ENCODE results near the gene CER1. TPM values are rescaled to one million over a fixed set of nuclear protein-coding genes. Genes with fewer than 3 reads are reported as not detected.

CER1 gene
- total RNA-seq, 4 donors from 2014 or later = not detected

GRCh38 chr9:14752271-14752670 is 29.7 kb upstream of the CER1 start:
- Histone ChIP-seq H3K9me3 (no peaks in the 10 kb centered on the region), H3K4me3 (no peak overlapping the region), H3K4me1 (no peaks in the 10 kb centered on the region), H3K27ac (no peak overlapping the region), H3K27me3 (no peaks in the 10 kb centered on the region), H3K36me3 (peaks cover 0 to 4% of the 10 kb centered on the region in 2 donors)
- ATAC-seq = no peak
- TF ChIP-seq POLR2AphosphoS5 (IDR thresholded peaks at IDR 0.05) = no peak
- TF ChIP-seq CTCF (IDR thresholded peaks at IDR 0.05) = no peak
- WGBS, 2 donors (ENCODE audit: low coverage in 1 of 2) = 64 to 71% methylated on average over 1 of the region's 1 CpG

- Histone ChIP-seq H3K36me3 (peaks cover 0 to 17% of the 10 kb centered on the region in 2 donors), H3K27me3 (no peaks in the 10 kb centered on the region), H3K9me3 (no peaks in the 10 kb centered on the region), H3K4me1 (no peaks in the 10 kb centered on the region), H3K4me3 (no peak overlapping the region), H3K27ac (no peak overlapping the region)
- ATAC-seq = no peak
- no peak for TF ChIP-seq POLR2AphosphoS5 (IDR thresholded peaks at IDR 0.05)
Observed at GRCh38 chr9:14750821-14751220, 28.3 kb upstream of the CER1 start.

- Histone ChIP-seq H3K9me3 (no peaks in the 10 kb centered on the region), H3K36me3 (peaks cover 0 to 17% of the 10 kb centered on the region in 2 donors), H3K27ac (no peak overlapping the region), H3K4me3 (no peak overlapping the region), H3K4me1 (no peaks in the 10 kb centered on the region), H3K27me3 (no peaks in the 10 kb centered on the region)
- WGBS, 2 donors (ENCODE audit: low coverage in 1 of 2) = 33 to 36% methylated on average over 7 to 9 of the region's 9 CpGs
- TF ChIP-seq POLR2A (IDR thresholded peaks at IDR 0.05) = no peak
- TF ChIP-seq POLR2AphosphoS5 (IDR thresholded peaks at IDR 0.05) = no peak
- no peak for TF ChIP-seq EP300 (IDR thresholded peaks at IDR 0.05)
- ATAC-seq = no peak
Observed at GRCh38 chr9:14749741-14750211, 27.2 kb upstream of the CER1 start.

- no peak for TF ChIP-seq POLR2A (IDR thresholded peaks at IDR 0.05)
- TF ChIP-seq EP300 (IDR thresholded peaks at IDR 0.05) = no peak
- TF ChIP-seq POLR2AphosphoS5 (IDR thresholded peaks at IDR 0.05) = no peak
- no peak for TF ChIP-seq CTCF (IDR thresholded peaks at IDR 0.05)
- 74 to 75% methylated on average over 2 to 3 of the region's 3 CpGs for WGBS, 2 donors (ENCODE audit: low coverage in 1 of 2)
- no peaks in the 10 kb centered on the region for H3K4me1 ChIP-seq
- ATAC-seq = no peak
- no peak overlapping the region for H3K4me3 ChIP-seq
- H3K36me3 ChIP-seq = peaks cover 0 to 17% of the 10 kb centered on the region in 2 donors
- H3K27ac ChIP-seq = no peak overlapping the region
- H3K9me3 ChIP-seq = no peaks in the 10 kb centered on the region
- H3K27me3 ChIP-seq = no peaks in the 10 kb centered on the region
Observed at GRCh38 chr9:14748373-14748772, 25.8 kb upstream of the CER1 start.

- peaks cover 0 to 17% of the 10 kb centered on the region in 2 donors for H3K36me3 ChIP-seq
- H3K4me3 ChIP-seq = no peak overlapping the region
- no peak for ATAC-seq
Observed at GRCh38 chr9:14747111-14747510, 24.6 kb upstream of the CER1 start.

More at GRCh38 chr9:14747111-14747510, 24.6 kb upstream of the CER1 start:
- no peak overlapping the region for H3K27ac ChIP-seq
- H3K27me3 ChIP-seq = no peaks in the 10 kb centered on the region
- H3K4me1 ChIP-seq = no peaks in the 10 kb centered on the region
- TF ChIP-seq POLR2A (IDR thresholded peaks at IDR 0.05) (no peak), CTCF (IDR thresholded peaks at IDR 0.05) (no peak), POLR2AphosphoS5 (IDR thresholded peaks at IDR 0.05) (no peak), EP300 (IDR thresholded peaks at IDR 0.05) (no peak)
- H3K9me3 ChIP-seq = no peaks in the 10 kb centered on the region

Data from gastroesophageal sphincter (tissue), 4 donors.